Suprapubic skin (tissue), 3 donors: ENCODE data around the gene PPP1R2.

Source experiments
- EP300 ChIP-seq: sonication (generic); formaldehyde crosslinking; IDR thresholded peaks from one replicate; pipeline ENCODE4 v1.6.1; 2017; ENCODE audit warnings: antibody characterized with exemption
- POLR2A ChIP-seq, 2 donors: fragments of 450-650 bp; IDR thresholded peaks; one replicate each; pipeline ENCODE4 v1.6.1; 2017; ENCODE audit warnings: antibody characterized with exemption in 2 of 2, mild to moderate bottlenecking in 2 of 2, moderate library complexity in 2 of 2
- TF ChIP-seq, protein P1 (sequence below), 2 donors: fragments of 200-600 bp in 1 of 2; fragments of 450-650 bp in 1 of 2; sonication (generic) in 1 of 2; IDR thresholded peaks; one replicate each; pipeline ENCODE4 v1.5.1; 2016 to 2019; ENCODE audit warnings: antibody characterized with exemption in 2 of 2, mild to moderate bottlenecking in 1 of 2, moderate library complexity in 1 of 2

DNA sequence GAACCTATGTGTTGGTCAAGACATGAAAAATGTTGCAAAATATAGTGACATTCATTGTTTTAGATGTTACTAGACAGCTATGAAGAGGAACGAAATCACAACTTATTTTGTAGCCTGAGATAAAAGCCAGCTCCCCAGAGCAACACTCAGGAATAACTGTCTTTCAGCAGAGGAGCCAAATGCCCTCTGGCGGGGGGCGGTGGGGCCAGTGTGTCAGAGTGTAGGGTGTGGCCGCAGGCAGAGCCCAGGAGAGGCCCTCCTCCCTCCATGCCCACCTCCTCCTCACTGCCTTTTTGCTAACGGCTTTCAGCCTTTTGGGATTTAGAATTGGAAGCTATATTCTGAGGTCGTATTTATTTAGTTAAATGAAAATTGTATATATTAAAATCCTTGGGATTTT is 23.7 kb upstream of the PPP1R2 start:
- TF ChIP-seq, protein P1, sequence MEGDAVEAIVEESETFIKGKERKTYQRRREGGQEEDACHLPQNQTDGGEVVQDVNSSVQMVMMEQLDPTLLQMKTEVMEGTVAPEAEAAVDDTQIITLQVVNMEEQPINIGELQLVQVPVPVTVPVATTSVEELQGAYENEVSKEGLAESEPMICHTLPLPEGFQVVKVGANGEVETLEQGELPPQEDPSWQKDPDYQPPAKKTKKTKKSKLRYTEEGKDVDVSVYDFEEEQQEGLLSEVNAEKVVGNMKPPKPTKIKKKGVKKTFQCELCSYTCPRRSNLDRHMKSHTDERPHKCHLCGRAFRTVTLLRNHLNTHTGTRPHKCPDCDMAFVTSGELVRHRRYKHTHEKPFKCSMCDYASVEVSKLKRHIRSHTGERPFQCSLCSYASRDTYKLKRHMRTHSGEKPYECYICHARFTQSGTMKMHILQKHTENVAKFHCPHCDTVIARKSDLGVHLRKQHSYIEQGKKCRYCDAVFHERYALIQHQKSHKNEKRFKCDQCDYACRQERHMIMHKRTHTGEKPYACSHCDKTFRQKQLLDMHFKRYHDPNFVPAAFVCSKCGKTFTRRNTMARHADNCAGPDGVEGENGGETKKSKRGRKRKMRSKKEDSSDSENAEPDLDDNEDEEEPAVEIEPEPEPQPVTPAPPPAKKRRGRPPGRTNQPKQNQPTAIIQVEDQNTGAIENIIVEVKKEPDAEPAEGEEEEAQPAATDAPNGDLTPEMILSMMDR (IDR thresholded peaks at IDR 0.05), result no peak
- no peak for TF ChIP-seq POLR2A (IDR thresholded peaks at IDR 0.05)
- TF ChIP-seq EP300, result no peak
